Skeletal muscle tissue (tissue), 4 donors: ENCODE measurements around the gene ERFL. TPM values are rescaled to one million over a fixed set of nuclear protein-coding genes. Genes with fewer than 3 reads are reported as not detected.

Experiments
- H3K27ac ChIP-seq: one replicate; pipeline ENCODE4 v1.7.0; 2013; ENCODE audit warnings: mild to moderate bottlenecking, low read depth, low read length, inconsistent platforms
- H3K27me3 ChIP-seq, 3 donors: one replicate each; pipeline ENCODE4 v1.7.0; 2013; ENCODE audit warnings: low read length in 3 of 3; ENCODE audit not compliant: control insufficient read depth in 3 of 3, insufficient read depth in 3 of 3
- H3K36me3 ChIP-seq, 3 donors: one replicate each; pipeline ENCODE4 v1.7.0; 2013; ENCODE audit warnings: low read length in 3 of 3; ENCODE audit not compliant: control insufficient read depth in 3 of 3, insufficient read depth in 3 of 3
- H3K4me1 ChIP-seq, 3 donors: one replicate each; pipeline ENCODE4 v1.7.0; 2013; ENCODE audit warnings: low read length in 3 of 3, mild to moderate bottlenecking in 3 of 3; ENCODE audit not compliant: control insufficient read depth in 3 of 3, insufficient read depth in 3 of 3
- H3K4me3 ChIP-seq, 3 donors: one replicate each; pipeline ENCODE4 v1.7.0; 2013; ENCODE audit warnings: low read length in 3 of 3
- H3K9ac ChIP-seq, 3 donors: one replicate each; pipeline ENCODE4 v1.7.0; 2013; ENCODE audit warnings: low read length in 3 of 3, mild to moderate bottlenecking in 3 of 3, moderate library complexity in 2 of 3, low read depth in 1 of 3
- H3K9me3 ChIP-seq, 3 donors: one replicate each; pipeline ENCODE4 v1.7.0; 2013; ENCODE audit warnings: low read length in 3 of 3; ENCODE audit not compliant: control insufficient read depth in 3 of 3
- total RNA-seq: library from RNA; depleted of rRNA; stranded (reverse); fragments of >200 nt; gene quantifications from one replicate; pipeline ENCODE4 v1.2.3, GENCODE V29; 2014
- donor health status: Osteomylitis.

Gene ERFL
- total RNA-seq, 1 donor from 2014 or later: not detected

DNA sequence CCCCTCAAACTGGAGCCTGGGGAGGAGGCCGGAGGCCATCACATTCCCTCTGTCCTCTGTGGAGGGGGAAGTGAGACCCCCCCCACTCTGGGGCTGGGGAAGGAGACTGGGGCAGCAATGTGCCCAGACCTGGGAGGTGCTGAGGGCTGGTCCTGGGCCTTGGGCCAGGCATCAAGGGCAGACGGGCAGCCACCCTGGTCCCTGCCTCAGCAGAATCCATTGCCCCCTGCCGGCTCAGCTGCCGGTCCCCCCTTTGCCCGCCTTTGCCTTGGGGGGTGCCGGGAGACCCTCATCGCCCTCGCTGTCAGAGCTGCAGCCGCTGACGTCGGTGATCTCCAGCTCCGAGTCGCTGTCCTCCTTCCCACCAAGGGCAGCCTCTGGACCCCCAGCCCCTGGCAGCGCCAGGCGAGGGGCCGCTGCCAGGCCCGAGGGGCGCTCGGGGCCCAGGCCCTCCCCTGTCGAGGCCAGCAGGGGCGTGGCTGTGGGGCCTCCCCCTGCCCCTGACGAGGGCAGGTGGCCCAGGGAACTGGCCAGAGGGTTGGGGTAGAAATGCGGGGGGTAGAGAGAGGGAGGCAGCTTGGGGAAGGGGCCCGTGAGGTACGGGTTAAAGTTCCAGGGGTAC, 20.1 kb downstream of the ERFL start:
- no peaks in the 10 kb centered on the region for H3K4me1 ChIP-seq
- H3K9ac ChIP-seq: no peak overlapping the region
- no peaks in the 10 kb centered on the region for H3K9me3 ChIP-seq
- peaks cover 31 to 33% (median 32%) of the 10 kb centered on the region in 3 donors for H3K27me3 ChIP-seq
- H3K27ac ChIP-seq: no peak overlapping the region
- H3K36me3 ChIP-seq: peaks cover 27 to 31% (median 30%) of the 10 kb centered on the region in 3 donors
- H3K4me3 ChIP-seq: no peak overlapping the region

DNA sequence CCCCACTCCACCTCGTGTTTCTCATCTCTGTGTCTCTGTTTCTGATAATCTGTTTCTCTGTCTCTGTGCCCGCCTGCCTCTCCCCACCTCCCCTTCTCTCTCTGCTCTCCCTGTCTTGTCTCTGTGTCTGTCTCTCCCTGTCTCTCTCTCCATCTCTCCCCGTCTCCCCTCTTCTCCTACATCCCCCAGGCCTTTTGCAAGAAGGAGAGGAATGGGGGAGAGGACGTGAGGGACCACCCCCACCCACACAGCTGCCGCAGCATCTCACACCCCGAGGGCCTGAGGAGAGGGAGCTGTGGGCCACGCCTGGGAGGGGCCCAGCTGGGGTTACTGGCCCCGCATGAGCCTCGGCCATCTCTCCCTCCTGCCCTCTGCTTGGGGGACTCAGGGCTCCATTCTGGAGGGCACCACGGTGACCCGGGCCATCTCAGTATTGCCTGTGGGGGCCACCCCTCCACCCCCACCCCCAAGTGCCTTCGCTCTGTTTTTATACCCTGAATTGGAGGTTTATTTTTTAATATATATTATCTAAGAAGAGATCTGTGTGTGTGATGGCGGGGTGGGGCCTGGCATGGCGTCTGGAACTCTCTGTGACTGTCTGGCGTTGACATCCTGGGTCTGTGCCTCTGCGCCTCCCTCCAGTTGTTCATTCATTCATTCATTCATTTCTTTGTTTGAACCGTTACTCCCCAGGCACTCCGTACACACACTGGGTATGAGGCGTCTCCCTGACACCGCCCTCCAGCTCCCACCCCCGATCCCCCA, 21.2 kb downstream of the ERFL start:
- peaks cover 37 to 40% (median 39%) of the 10 kb centered on the region in 3 donors for H3K36me3 ChIP-seq
- H3K9me3 ChIP-seq: no peaks in the 10 kb centered on the region

DNA sequence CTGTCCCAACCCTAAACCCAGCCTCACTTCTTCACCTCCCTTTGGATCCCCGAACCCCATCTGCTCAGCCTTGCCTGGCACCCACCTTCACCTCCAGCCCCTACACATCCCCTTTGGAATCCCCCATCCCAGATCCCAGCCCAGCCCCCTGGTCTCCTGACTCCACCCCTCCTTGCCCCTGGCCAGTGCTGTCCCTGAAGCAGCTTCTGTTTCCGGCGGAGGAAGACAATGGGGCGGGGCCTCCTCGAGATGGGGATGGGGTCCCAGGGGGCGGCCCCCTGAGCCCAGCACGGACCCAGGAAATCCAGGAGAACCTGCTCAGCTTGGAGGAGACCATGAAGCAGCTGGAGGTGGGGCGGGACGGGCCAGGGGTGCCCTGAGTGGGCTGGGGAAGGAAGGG, 22.0 kb downstream of the ERFL start:
- Histone ChIP-seq H3K36me3 (peaks cover 43 to 46% (median 45%) of the 10 kb centered on the region in 3 donors), H3K9ac (no peak overlapping the region)

More for the DNA sequence above, 21.2 kb downstream of the ERFL start:
- Histone ChIP-seq H3K9ac (no peak overlapping the region), H3K4me1 (no peaks in the 10 kb centered on the region), H3K27ac (no peak overlapping the region), H3K27me3 (peaks cover 25 to 27% (median 27%) of the 10 kb centered on the region in 3 donors), H3K4me3 (no peak overlapping the region)

DNA sequence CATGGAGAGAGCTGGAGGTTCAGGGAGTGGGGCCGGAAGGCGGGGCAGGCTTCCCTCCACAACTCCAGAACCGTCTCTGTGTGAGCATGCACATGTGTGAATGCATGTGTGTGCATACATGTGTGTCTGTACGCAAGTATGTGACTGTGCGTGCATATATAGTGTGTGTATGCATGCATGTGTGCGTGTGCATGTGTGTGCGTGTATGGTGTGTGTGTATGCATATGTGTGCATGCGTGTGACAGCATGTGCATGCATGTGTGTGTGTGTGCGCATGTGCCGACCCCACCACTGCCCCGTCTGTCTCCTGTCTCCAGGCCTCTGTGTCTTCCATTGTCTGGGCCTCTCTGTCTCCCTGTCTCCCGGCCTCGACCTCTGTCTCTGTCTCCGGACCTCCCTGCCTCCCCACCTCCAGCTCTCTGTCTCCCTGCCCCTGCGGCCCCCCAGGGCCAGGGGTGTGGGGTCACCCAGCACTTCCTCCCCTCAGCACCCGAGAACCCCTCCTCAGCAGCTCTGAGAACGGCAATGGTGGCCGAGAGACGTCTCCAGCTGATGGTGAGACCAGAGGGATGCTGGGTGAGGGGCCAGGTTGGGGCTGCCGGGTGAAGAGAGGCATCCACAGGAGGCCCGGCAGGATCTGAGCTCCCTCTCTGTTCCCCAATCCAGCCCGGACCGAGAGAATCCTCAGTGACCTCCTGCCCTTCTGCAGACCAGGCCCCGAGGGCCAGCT, 22.8 kb downstream of the ERFL start:
- Histone ChIP-seq H3K4me3 (no peak overlapping the region), H3K4me1 (no peaks in the 10 kb centered on the region), H3K36me3 (peaks cover 44 to 48% (median 46%) of the 10 kb centered on the region in 3 donors), H3K27me3 (peaks cover 9 to 12% (median 11%) of the 10 kb centered on the region in 3 donors), H3K27ac (no peak overlapping the region), H3K9me3 (no peaks in the 10 kb centered on the region), H3K9ac (no peak overlapping the region)

More for the DNA sequence above, 22.0 kb downstream of the ERFL start:
- no peaks in the 10 kb centered on the region for H3K4me1 ChIP-seq
- H3K27me3 ChIP-seq: peaks cover 17 to 21% (median 19%) of the 10 kb centered on the region in 3 donors
- H3K27ac ChIP-seq: no peak overlapping the region
- H3K9me3 ChIP-seq: no peaks in the 10 kb centered on the region
- H3K4me3 ChIP-seq: no peak overlapping the region

DNA sequence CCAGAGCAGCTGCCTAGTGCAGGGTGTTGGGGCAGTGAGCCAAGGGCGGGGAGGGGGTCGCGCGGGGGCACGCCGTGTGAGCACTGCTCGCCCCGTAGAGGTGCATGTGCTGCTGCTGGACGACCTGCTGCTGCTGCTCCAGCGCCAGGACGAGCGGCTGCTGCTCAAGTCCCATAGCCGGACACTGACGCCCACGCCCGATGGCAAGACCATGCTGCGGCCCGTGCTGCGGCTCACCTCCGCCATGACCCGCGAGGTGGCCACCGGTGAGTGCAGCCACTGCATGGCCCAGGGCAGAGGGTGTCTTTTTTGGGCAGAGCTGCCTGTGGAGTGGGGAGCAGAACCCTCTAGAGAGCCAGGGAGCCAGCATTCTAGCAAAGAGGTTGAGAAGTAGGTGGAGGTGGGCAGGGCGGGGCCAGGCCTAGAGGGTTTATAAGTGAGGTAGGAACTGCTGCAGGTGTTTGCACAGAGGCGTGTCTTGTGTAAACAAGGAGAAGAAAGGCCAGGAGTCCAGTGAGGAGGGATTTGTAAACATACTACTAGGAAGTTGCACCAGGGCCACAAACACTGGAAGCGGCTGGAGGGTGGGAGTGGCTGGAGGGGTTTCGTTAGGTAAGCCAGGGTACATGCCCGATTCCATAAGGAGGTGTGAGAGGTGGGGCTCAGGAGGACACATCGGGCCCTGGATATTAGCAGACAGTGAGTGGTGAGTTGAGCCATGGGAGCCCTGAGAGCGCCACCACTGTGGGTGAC, 24.0 kb downstream of the ERFL start:
- H3K4me3 ChIP-seq: no peak overlapping the region
- H3K9me3 ChIP-seq: no peaks in the 10 kb centered on the region
- no peak overlapping the region for H3K9ac ChIP-seq
- H3K27ac ChIP-seq: no peak overlapping the region
- peaks cover 0 to 5% (median 3%) of the 10 kb centered on the region in 3 donors for H3K27me3 ChIP-seq
- H3K4me1 ChIP-seq: no peaks in the 10 kb centered on the region
- peaks cover 50 to 51% (median 51%) of the 10 kb centered on the region in 3 donors for H3K36me3 ChIP-seq

DNA sequence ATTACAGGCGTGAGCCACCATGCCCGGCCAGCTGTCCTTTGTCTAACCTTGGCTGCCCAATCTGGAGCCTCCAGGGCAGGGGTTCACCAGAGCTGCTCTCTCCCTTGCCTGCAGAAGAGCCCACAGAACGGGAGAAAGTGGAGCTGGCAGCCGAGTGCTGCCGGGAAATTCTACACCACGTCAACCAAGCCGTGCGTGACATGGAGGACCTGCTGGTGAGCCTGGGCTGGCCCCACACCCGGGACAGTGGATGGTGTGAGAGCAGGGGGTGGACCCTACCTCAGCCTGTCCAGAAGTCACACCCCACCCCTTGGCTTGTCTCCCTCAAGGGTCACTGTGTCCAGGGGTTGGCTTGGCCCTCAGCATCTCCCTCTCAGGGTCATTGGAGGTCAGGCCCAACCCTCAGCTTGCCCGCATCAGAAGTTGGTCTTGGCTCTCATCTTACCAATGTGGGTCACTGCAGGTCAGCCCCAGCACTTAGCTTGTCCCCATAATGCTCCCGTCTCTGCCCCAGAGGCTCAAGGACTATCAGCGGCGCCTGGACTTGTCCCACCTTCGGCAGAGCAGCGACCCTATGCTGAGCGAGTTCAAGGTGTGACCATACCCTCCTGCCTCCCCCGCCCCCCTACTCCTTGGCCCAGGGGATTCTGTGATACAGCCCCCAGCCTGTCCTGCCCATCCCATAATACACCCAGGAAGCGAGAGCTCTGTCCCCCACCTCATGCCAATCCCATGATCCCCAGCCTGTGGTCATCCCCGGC, 24.9 kb downstream of the ERFL start:
- Histone ChIP-seq H3K4me1 (no peaks in the 10 kb centered on the region), H3K36me3 (peaks cover 55 to 60% (median 59%) of the 10 kb centered on the region in 3 donors), H3K4me3 (no peak overlapping the region), H3K27me3 (no peaks in the 10 kb centered on the region), H3K9me3 (no peaks in the 10 kb centered on the region), H3K9ac (no peak overlapping the region), H3K27ac (no peak overlapping the region)

DNA sequence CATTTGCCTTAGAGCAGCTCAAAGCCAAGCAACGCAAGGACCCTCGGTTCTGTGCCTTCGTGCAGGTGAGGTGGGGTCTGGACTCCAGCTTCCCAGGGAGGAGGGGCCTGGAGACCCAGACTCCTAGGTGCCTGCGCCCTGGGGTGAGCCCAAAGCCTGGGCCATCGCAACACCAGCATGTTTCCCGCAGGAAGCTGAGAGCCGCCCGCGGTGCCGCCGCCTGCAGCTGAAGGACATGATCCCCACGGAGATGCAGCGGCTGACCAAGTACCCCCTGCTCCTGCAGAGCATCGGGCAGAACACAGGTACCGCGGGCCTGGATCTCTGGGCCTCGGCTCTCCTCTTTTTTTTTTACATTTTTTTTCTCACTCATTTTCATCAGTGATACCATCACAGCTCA, 25.7 kb downstream of the ERFL start:
- Histone ChIP-seq H3K9me3 (no peaks in the 10 kb centered on the region), H3K4me1 (no peaks in the 10 kb centered on the region), H3K27ac (no peak overlapping the region), H3K36me3 (peaks cover 61 to 67% (median 63%) of the 10 kb centered on the region in 3 donors), H3K4me3 (no peak overlapping the region), H3K9ac (no peak overlapping the region), H3K27me3 (no peaks in the 10 kb centered on the region)

DNA sequence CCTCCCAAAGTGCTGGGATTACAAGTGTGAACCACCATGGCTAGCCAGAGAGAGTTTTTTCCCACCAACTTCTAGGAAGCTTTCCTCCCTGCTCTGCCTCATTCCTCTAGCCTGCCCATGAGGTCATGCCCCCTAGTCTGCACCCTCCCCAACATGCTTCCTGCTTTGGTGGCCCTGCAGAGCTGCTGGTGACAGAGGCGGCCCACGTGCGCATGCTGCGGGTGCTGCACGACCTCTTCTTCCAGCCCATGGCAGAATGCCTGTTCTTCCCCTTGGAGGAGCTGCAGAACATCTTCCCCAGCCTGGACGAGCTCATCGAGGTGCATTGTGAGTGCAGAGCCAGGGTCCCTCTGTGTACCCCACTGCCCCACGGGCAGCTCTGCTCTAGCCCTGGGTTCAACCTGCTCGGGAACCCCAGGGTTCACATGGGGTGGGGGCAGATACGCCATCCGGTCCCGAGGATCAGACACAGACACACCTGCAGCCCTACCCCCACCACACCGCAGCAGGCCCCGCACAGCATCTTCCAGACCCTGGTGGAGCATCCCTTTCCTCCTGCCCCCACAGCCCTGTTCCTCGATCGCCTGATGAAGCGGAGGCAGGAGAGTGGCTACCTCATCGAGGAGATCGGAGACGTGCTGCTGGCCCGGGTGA, 26.4 kb downstream of the ERFL start:
- Histone ChIP-seq H3K27me3 (no peaks in the 10 kb centered on the region), H3K4me3 (no peak overlapping the region), H3K9ac (no peak overlapping the region), H3K27ac (no peak overlapping the region), H3K36me3 (peaks cover 59 to 67% (median 63%) of the 10 kb centered on the region in 3 donors), H3K9me3 (no peaks in the 10 kb centered on the region), H3K4me1 (no peaks in the 10 kb centered on the region)

DNA sequence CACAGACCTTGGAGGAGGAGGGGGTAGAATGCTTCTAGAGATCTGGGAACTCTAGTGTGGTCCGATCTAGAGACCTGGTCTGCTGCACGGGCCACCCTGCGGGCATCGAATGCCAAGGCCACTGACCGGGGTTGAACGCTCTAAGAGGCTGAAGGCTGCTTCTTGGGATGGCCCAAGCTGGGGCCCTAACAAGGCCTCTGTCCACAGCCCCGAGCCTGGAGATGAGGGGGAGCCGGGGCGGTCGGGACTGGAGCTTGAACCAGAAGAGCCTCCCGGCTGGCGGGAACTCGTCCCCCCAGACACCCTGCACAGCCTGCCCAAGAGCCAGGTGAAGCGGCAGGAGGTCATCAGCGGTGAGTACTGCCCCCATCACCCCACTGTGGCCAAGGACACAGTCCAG, 30.0 kb downstream of the ERFL start:
- no peaks in the 10 kb centered on the region for H3K27me3 ChIP-seq
- no peaks in the 10 kb centered on the region for H3K4me1 ChIP-seq
- H3K36me3 ChIP-seq: peaks cover 51 to 57% (median 53%) of the 10 kb centered on the region in 3 donors
- H3K9ac ChIP-seq: no peak overlapping the region
- no peak overlapping the region for H3K27ac ChIP-seq
- no peaks in the 10 kb centered on the region for H3K9me3 ChIP-seq
- no peak overlapping the region for H3K4me3 ChIP-seq
